ENCODE data around the gene MEN1.
"Not testable (repeated sequence)": the region's sequence is repeated elsewhere in the genome, so short reads cannot be mapped to it uniquely, and the experiment has no call there.

The MEN1 gene

GRCh38 chr11:64832467-64833197 lies 22.3 kb upstream of the MEN1 start:
- DNase-seq = no peak

DNA sequence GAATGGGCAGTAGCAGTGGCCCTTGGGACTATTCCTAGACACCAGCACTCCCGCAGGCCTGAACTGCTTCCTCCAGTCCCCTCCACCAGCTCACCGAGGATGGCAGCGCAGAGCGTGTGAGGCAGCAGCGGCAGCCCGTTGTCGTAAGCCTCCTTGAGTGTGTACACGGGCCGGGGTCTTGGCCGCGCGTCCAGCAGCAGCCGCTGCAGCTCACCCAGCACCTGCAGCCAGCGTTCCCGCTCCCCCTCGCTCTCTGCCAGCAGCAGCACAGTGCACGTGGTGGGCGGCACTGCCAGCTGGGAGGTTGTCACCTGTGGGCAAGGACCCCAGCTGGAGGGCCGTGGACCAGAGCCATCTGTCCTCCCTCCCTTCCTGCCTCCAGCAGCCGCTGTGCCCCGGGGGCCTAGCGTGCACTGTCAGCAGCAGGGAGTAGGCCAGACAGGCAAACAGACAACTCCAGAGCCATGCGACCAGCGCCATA lies 21.1 kb upstream of the MEN1 start:
- DNase-seq = no peak

DNA sequence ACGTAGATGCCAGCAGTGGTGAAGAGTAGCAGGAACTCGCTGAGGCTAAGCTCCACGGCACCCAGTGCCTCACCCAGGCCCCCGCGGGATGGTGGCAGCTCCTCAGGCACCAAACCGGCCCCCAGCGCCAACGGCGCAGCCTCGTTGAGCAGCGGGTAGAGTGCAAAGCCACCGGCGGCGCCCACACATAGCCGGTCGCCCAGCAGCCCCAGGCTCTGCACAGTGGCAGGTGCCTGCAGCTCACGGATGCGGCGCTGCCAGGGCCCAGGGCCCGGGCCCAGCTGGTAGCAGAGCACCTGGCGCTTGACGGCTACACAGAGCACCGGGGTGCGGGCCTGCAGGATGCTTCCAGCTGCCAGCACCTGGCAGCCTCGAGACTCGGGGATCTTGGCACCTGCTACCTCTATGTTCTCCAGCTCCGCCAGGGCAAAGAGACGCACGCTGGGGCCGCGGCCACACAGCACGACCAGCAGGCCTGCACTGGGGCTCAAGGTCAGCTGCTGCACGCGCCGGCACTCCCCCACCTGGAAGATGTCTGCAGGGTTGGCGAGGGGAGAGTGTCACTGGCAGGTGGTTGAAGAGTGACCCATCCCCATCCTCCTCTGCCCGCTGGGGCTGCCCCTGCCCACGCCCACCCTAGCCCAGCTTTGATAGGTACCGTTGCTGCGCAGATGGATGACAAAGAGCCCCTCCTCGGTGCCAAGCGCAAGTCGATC lies 19.3 kb upstream of the MEN1 start:
- no peak for DNase-seq

- DNase-seq = no peak
Measured at GRCh38 chr11:64827451-64827839, 17.1 kb upstream of the MEN1 start.

DNA sequence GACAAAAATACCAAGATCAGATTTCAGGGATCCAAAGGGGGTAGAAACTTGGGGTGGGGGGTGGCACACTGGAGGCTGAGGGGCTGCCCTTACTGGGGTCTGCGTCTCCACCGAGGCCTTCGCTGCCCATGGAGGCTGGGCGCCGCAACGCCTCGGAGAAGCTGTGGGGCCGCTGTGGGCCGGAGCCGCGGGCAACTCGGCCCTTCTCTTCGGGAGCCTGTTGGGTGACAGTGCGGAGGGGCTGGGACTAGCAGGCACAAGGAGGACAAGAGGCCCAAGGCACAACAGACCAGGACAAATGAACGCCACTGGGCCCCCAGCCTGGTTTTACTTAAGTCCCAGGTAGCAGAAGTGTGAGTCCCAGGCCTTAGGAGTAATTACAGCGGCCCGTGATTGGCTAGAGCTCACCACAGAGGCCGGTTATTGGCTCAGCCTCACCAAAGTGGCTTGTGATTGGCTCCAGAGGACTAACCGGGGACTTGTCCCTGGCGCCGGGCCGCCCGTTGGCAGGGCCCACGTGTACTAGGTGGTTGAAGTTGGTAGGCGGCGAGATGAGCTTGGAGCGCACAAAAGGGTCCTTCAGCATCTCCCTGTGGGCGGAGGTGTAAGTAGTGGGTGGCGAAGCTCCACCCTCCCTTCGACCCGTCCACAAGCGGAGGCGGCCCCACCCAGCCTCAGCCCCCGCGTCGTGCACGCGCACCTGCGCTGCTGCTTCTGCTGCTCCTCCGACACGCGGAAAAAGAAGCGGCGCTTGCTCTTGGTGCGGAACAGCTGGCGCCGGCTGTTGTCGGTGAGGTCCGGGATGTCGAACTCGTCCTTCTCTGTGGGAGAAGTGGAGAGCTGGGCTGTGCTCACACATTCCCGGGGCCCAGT lies 16.5 kb upstream of the MEN1 start:
- DNase-seq = no peak

GRCh38 chr11:64826062-64826461 lies 15.7 kb upstream of the MEN1 start:
- DNase-seq = no peak

GRCh38 chr11:64823568-64824119 lies 13.3 kb upstream of the MEN1 start:
- no peak for DNase-seq

- no peak for DNase-seq
Measured at GRCh38 chr11:64817476-64817875, 7.1 kb upstream of the MEN1 start.

- DNase-seq = not testable (repeated sequence)
Measured at GRCh38 chr11:64815433-64815832, 5.1 kb upstream of the MEN1 start.

DNA sequence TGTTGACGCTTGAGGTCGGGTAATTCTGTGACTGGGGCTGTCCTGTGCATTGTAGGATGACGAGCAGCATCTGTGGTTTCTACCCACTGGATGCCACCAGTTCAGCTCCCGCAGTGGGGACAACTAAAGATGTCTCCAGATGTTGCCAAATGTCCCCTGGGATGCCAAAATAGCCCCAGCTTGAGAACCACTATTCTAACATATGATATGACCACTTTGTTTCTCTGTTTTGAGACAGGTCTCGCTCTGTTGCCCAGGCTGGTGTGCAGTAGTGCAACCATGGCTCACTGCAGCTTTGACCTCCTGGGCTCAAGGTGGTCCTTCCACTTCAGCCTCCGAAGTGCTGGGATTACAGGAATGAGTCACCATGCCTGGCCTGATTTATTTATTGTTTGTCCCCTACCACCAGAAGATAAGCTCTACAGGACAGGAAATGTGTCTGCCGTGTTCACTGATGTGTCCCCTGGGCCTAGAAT lies 4.4 kb upstream of the MEN1 start:
- no peak for DNase-seq

- no peak for DNase-seq
Measured at GRCh38 chr11:64813826-64814225, 3.5 kb upstream of the MEN1 start.

- DNase-seq = peak in 3 of 5 experiments; percentile 42 to 86 (median 60)
Measured at GRCh38 chr11:64810891-64811272, 531 bp upstream of the MEN1 start.

DNA sequence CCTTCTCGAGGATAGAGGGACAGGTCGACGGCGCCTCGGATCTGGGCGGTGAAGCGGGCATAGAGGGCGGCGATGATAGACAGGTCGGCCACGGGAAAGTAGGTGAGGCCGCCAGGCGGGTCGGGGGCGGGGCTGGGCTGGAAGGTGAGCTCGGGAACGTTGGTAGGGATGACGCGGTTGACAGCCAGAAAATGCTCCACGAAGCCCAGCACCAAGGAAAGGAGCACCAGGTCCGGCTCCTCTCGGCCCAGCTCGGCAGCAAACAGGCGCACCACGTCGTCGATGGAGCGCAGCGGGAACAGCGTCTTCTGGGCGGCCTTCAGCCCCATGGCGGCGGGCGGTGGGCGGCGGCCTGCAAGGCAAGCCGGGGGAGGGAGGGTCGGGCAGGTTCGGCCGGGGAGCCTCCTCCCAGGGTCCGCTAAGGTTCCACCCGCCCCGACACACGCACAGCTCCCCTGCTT lies 540 bp downstream of the MEN1 start:
- DNase-seq = peak in 1 of 5 experiments; percentile 16

DNA sequence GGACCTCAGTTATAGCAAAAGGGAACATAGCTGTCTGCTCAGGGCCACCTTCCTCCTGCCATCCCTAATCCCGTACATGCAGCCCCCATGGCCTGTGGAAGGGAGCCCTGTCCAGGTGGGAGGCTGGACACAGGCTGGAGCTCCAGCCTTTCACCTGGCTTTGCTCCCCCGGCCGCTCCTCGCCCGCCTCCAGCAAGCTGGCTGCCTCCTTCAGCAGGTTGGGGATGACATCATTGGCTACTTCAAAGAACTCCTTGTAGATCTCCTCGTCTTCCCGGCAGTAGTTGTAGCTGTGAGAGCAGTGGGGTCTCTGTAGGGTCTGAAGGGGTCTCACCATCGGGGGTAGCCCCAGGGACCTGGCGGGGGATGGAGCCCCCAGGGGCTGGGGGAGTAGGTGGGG lies 4.9 kb downstream of the MEN1 start:
- no peak for DNase-seq

DNA sequence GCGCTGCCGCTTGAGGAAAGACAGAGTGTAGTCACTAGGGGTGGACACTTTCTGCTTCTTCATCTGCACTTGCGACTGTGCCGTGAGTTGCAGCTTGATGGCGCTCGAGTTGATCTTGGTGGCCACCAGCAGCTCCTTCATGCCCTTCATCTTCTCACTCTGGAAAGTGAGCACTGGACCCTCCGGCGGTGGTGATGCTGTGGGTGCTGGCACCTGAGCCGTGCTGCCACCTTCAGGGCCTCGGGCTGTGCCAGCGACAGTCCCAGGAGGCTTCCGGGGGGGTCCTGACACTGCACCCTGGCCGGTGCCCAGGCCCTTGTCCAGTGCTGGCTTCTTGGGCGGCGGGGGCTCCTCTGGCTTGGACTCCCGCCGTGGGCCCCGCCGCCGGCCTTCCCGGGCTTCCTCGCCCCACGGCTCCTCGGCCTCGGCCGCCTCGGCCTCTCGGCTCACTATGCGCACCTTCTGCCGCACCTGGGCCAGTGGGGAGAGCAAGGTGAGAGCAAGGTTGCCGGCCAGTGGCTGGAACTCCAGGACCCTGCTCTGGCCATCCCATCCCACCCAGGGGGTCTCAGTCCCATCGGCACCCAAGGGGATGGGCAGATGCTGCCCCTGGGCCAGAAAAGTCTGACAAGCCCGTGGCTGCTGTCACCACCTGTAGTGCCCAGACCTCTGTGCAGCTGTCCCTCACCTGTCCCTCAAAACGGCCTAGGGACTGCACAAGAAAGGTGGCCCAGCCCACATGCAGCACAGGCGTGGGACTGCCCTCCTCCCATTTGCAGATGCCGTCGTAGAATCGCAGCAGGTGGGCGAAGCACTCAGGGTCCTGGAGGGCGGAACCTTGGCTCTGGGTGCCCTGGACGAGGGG lies 5.8 kb downstream of the MEN1 start:
- peak in 1 of 5 experiments; percentile 44 for DNase-seq

GRCh38 chr11:64803846-64804345 lies 6.5 kb downstream of the MEN1 start:
- DNase-seq = no peak

- peak; percentile 80 to 89 (median 87) for DNase-seq
Measured at GRCh38 chr11:64803158-64803845, 7.0 kb downstream of the MEN1 start, which contains the start of gene MAP4K2. Gene MAP4K2, minus strand, starts transcription at chr11:64803214. Its CDS starts 65 bp downstream, at chr11:64803149.

DNA sequence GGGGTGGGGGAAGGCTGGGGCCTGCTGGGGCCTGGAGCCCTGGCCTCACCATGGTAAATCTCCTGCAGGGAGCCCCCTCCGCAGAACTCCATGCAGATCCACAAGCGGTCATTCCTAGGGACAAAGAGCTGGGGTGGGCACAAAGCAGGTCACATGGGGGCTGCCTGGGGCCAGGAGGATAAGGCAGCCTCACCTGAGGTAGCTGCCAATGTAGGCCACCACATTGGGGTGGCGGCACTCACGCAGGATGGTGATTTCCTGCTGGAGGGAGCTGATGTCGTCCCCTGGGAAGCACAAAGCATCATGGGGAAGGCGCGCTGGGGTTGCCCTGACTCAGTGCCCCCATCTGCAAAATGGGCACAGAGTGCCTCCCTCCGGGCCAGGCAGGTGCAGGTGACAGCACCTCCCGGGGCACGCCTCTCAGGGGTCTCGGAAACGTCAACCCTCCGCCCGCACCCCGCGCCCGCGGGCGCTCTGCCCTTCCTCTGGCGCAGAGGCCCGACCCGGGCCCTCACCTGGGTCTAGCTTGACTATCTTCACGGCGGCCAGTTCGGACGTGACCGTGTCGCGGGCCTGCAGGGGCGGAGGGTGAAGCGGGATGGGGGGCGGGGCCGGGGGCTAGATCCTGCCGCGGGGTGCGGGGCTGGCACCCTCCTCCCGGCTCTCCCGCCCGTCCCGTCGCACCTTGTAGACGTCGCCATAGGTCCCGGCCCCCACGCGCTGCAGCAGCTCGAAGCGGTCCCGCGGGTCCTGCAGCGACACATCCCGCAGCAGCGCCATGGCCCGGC lies 7.8 kb downstream of the MEN1 start:
- DNase-seq = peak in 3 of 5 experiments; percentile 14 to 48 (median 30)

DNA sequence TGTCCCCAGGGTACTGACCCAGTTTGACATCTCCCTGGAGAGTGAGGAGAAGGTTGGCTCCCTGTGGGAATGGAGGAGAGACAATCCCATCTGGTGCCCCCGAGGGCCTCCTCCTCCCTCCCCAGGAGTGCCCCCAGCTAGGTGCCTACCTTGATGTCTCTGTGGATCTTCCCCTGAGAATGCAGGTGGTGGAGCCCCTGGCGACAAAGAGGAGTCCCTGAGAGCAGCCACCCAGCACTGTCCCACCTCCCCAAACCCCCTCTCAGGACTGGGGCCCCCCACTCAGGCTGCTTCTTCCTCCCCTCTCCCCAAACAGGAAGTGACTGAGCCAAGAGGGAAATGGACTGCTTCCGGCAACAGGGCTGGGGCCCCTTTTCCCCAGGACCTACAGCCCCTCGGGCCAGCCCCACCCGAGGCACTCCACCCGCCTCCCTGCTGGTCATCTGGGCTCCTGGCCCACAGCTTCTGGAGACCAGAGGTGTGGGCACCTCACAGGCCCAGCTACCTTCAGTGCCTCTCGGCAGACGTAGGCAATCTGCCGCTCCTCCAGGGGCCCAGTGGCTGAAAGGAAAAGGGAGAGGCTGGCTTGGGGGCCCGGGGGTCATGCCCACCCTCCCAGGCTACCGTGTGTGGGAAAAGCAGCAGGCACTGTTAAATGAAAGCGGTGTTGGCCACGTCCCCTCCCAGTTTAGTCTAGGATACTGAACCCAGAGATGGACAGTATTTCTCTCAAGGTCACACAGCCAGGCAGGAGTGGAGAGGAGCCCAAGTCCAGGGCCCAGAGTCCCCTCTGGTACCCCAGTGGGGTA lies 8.6 kb downstream of the MEN1 start:
- peak in 1 of 5 experiments; percentile 21 for DNase-seq

Data from T-helper 2 cell (primary cell).